DND-41 (cell line): ENCODE data around the gene TOMM7.

Experiments
- ATAC-seq: fragments of 200-7000 bp; cut with Tn5 transposase; 3 replicates; pipeline ENCODE4 v1.9.1; 2021; ENCODE audit warnings: low read depth; ENCODE audit not compliant: insufficient read depth
- DNase-seq: peaks from one replicate; pipeline ENCODE4 v3.0.0-alpha.2; 2020
- H2AFZ ChIP-seq: 2 replicates; pipeline ENCODE4 v1.6.0; 2012; ENCODE audit warnings: low read depth, low read length
- H3K27ac ChIP-seq: 2 replicates; pipeline ENCODE4 v1.5.1; 2012; ENCODE audit warnings: low read length, inconsistent platforms
- H3K27me3 ChIP-seq: fragments of 200-600 bp; sonication (generic); 2 replicates; pipeline ENCODE4 v1.6.0; 2012; ENCODE audit warnings: low read length, mild to moderate bottlenecking, inconsistent platforms; ENCODE audit not compliant: insufficient read depth, poor library complexity
- H3K36me3 ChIP-seq: 2 replicates; pipeline ENCODE4 v1.5.1; 2012; ENCODE audit warnings: low read length, inconsistent platforms; ENCODE audit not compliant: insufficient read depth
- H3K4me1 ChIP-seq: 2 replicates; pipeline ENCODE4 v1.5.1; 2012; ENCODE audit warnings: mild to moderate bottlenecking, low read length; ENCODE audit not compliant: insufficient read depth
- H3K4me2 ChIP-seq: 2 replicates; pipeline ENCODE4 v1.6.0; 2012; ENCODE audit warnings: mild to moderate bottlenecking, moderate library complexity, low read length, inconsistent platforms; ENCODE audit not compliant: insufficient read depth
- H3K4me3 ChIP-seq, 2 experiments: fragments of 200-600 bp in 1 of 2; shearing (Covaris generic) in 1 of 2; 2 replicates each; pipeline ENCODE4 v1.5.1; 2012 to 2016; ENCODE audit warnings: inconsistent platforms in 2 of 2, low read length in 2 of 2, mild to moderate bottlenecking in 2 of 2, low read depth in 1 of 2, moderate library complexity in 1 of 2
- H3K79me2 ChIP-seq: 2 replicates; pipeline ENCODE4 v1.6.0; 2012; ENCODE audit warnings: low read length, inconsistent platforms; ENCODE audit not compliant: insufficient read depth
- H3K9ac ChIP-seq: 2 replicates; pipeline ENCODE4 v1.6.0; 2012; ENCODE audit warnings: low read depth, mild to moderate bottlenecking, inconsistent platforms, low read length, moderate library complexity
- H3K9me3 ChIP-seq: 2 replicates; pipeline ENCODE4 v1.5.1; 2012; ENCODE audit warnings: low read length, moderate library complexity, mild to moderate bottlenecking, inconsistent platforms; ENCODE audit not compliant: insufficient read depth, severe bottlenecking
- H4K20me1 ChIP-seq: 2 replicates; pipeline ENCODE4 v1.6.0; 2012; ENCODE audit warnings: low read length; ENCODE audit not compliant: insufficient read depth
- EZH2 ChIP-seq: IDR thresholded peaks from 3 replicates; pipeline ENCODE4 v1.6.1; 2012; ENCODE audit warnings: borderline replicate concordance, low read depth, mild to moderate bottlenecking, moderate library complexity, low read length, inconsistent platforms; ENCODE audit not compliant: severe bottlenecking
- TF ChIP-seq, protein P1 (sequence below): IDR thresholded peaks from 2 replicates; pipeline ENCODE4 v1.5.1; 2012; ENCODE audit warnings: borderline replicate concordance, low read length, moderate library complexity, mild to moderate bottlenecking; ENCODE audit not compliant: poor library complexity, severe bottlenecking; ENCODE audit errors: extremely low read depth

The TOMM7 gene

DNA sequence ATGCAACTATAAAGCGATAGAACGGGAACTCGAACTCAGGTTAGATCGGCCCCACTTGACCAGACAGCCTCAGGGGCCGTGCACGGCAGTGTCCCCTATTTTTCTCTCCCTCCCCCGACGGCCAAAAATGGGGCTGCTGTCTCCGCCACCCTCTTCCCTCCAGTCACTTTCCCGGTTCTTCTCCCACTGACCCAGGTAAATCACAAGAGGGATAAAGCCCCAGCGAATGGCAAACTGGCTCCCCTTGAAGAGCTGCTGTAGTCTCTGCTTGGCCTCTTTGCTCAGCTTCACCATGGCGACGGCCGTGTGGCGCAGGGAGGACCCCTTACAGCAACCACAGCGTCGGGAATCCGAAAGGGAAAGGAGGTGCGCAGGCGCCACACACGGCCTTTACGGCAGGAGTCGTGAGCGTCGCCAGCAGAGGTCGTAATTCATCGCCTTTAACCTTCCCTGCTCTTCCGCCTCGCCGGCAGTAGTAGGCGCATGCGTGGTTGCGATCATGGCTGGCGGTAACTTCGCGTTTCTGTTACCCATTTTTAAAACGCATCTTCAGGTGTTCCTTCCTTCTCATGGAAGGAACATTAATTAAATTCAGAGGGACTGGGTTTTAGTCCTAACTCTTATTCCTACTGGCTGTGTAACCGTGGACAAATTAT, at the start of gene TOMM7:
Gene TOMM7, minus strand, starts transcription at position 364 of the 656 bp plus-strand sequence. Its CDS starts 70 bp downstream, at position 294.
- ATAC-seq (peak; percentile 97), DNase-seq (peak; percentile 93)
- peaks cover 32% of the 10 kb centered on the region for H3K79me2 ChIP-seq
- peak within 1 kb of the TSS; percentile 91 for H2AFZ ChIP-seq
- peaks cover 13% of the 10 kb centered on the region; the same call in 1 of the 2 replicates for H3K36me3 ChIP-seq
- H3K4me1 ChIP-seq: peaks cover 36% of the 10 kb centered on the region
- peaks cover 4% of the 10 kb centered on the region for H3K27me3 ChIP-seq
- no peaks in the 10 kb centered on the region for H3K9me3 ChIP-seq
- H3K9ac ChIP-seq: peak within 1 kb of the TSS; percentile 71
- no peak for TF ChIP-seq EZH2
- TF ChIP-seq, protein P1, sequence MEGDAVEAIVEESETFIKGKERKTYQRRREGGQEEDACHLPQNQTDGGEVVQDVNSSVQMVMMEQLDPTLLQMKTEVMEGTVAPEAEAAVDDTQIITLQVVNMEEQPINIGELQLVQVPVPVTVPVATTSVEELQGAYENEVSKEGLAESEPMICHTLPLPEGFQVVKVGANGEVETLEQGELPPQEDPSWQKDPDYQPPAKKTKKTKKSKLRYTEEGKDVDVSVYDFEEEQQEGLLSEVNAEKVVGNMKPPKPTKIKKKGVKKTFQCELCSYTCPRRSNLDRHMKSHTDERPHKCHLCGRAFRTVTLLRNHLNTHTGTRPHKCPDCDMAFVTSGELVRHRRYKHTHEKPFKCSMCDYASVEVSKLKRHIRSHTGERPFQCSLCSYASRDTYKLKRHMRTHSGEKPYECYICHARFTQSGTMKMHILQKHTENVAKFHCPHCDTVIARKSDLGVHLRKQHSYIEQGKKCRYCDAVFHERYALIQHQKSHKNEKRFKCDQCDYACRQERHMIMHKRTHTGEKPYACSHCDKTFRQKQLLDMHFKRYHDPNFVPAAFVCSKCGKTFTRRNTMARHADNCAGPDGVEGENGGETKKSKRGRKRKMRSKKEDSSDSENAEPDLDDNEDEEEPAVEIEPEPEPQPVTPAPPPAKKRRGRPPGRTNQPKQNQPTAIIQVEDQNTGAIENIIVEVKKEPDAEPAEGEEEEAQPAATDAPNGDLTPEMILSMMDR: peak; percentile 44
- H3K4me3 ChIP-seq: peak within 1 kb of the TSS; percentile 49 to 63
- H3K4me2 ChIP-seq: peak within 1 kb of the TSS; percentile 93
- peak within 1 kb of the TSS; percentile 70 for H3K27ac ChIP-seq
- H4K20me1 ChIP-seq: peaks cover 5% of the 10 kb centered on the region; the same call in 1 of the 2 replicates

DNA sequence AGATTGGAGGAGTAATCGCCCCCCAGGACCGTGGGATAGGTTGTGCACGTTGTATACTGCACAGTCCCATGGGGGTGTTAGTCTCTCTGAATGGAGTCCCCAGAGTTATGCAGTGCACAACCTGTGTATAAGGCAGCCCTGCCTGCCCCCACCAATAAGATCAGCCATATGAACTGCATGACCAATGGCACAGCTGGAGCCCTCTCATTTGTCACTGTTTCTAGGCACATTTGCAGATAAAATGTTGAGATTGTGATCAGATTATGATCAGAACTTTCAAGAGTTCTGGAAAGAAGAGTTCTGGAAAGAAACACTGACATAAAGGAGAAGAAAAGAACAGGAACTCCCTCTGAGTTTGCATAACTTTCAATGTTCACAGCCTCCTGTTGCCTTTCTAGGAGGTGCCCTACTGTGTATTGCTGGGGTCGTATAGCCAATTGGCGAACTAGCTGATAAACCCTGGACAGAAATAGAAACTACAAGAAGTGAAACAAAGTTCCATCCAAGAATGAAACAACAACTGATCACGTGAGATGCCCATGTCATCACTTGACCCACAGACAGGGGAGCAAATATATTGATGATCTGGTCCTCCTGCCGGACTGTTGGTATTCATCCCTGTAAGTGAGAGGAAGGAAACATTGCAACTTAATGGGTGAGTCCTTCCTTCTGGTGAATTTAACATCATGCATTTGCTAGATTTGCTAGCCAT, 49.6 kb upstream of the TOMM7 start:
- Histone ChIP-seq H3K9ac (no peak overlapping the region), H3K27me3 (no peaks in the 10 kb centered on the region), H3K9me3 (no peaks in the 10 kb centered on the region), H3K36me3 (no peaks in the 10 kb centered on the region), H3K27ac (no peak overlapping the region), H3K4me3 (no peak overlapping the region), H2AFZ (no peak overlapping the region), H3K79me2 (no peaks in the 10 kb centered on the region), H3K4me2 (no peak overlapping the region), H3K4me1 (no peaks in the 10 kb centered on the region), H4K20me1 (no peaks in the 10 kb centered on the region)
- ATAC-seq (peak; percentile 69), DNase-seq (no peak)
- TF ChIP-seq, protein P1: no peak
- no peak for TF ChIP-seq EZH2

DNA sequence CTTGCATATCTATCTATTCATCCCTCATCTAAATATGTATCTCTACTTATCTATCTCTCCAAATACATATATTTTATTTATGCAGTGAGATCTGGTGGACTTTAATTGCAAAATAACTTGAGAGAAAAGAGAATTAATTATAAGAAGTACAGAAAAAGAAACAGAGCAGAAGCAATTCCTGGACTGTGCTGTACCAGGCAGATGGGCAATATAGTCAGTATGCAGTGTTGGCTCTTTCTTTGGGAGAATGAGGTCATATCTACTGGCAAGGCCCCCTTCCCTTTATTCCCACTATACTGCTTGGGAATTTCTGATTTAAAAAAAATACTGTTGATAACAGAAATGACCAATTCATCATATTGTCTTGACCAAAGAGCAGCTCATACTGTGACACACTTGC, 49.0 kb upstream of the TOMM7 start:
- no peak for TF ChIP-seq EZH2
- TF ChIP-seq, protein P1: no peak
- Histone ChIP-seq H3K9ac (no peak overlapping the region), H3K4me1 (no peaks in the 10 kb centered on the region), H3K4me2 (no peak overlapping the region), H3K27ac (no peak overlapping the region), H2AFZ (no peak overlapping the region), H3K79me2 (no peaks in the 10 kb centered on the region), H4K20me1 (no peaks in the 10 kb centered on the region), H3K36me3 (no peaks in the 10 kb centered on the region), H3K4me3 (no peak overlapping the region), H3K27me3 (no peaks in the 10 kb centered on the region), H3K9me3 (no peaks in the 10 kb centered on the region)
- ATAC-seq (no peak), DNase-seq (no peak)
